ENCODE results near the gene NUP54. TPM values are rescaled to one million over a fixed set of nuclear protein-coding genes. Genes with fewer than 3 reads are reported as not detected.

The NUP54 gene
- total RNA-seq, 1 experiment from 2014 or later, result 84.5 TPM

GRCh38 chr4:76074993-76075600, 73.1 kb downstream of the NUP54 start:
- Mint-ChIP-seq H3K27ac (no peak overlapping the region), H3K4me1 (peaks cover 12% of the 10 kb centered on the region), H3K4me3 (no peak overlapping the region), H3K9me3 (no peaks in the 10 kb centered on the region), H3K27me3 (ENCODE audit: low read depth) (no peaks in the 10 kb centered on the region), H3K36me3 (no peaks in the 10 kb centered on the region)
- DNase-seq (ENCODE audit: low spot score) (no peak), ATAC-seq (no peak)
- ChIA-PET POLR2A (interaction anchor here (0.5 kb wide), 1 partner anchor 13 kb away, joined by 3 read pairs; no protein-coding TSS in a partner anchor), CTCF (interaction anchor here (1.3 kb wide), 1 partner anchor 12 kb away, joined by 5 read pairs; no protein-coding TSS in a partner anchor)
- TF ChIP-seq ZNF512 (CRISPR knock-in tag; IDR thresholded peaks at IDR 0.05; ENCODE audit: borderline replicate concordance), result no peak
- no peak for TF ChIP-seq TP53 (CRISPR knock-in tag; IDR thresholded peaks at IDR 0.05)
- TF ChIP-seq FOXK1 (CRISPR knock-in tag; IDR thresholded peaks at IDR 0.05), result no peak
- no peak for TF ChIP-seq ZNF121 (CRISPR knock-in tag; IDR thresholded peaks at IDR 0.05)
- TF ChIP-seq JUN (CRISPR knock-in tag; IDR thresholded peaks at IDR 0.05), result no peak
- no peak for TF ChIP-seq AFF4 (CRISPR knock-in tag; IDR thresholded peaks at IDR 0.05; ENCODE audit: borderline replicate concordance)
- no peak for TF ChIP-seq NR3C1 (CRISPR knock-in tag; conservative IDR thresholded peaks at IDR 0.05; ENCODE audit: low read depth)
- TF ChIP-seq ATF2 (CRISPR knock-in tag; IDR thresholded peaks at IDR 0.05; ENCODE audit: borderline replicate concordance, low read depth), result no peak
- no peak for TF ChIP-seq IRF1 (CRISPR knock-in tag; IDR thresholded peaks at IDR 0.05)
- TF ChIP-seq ZNF317 (CRISPR knock-in tag; IDR thresholded peaks at IDR 0.05; ENCODE audit: borderline replicate concordance, low read depth), result no peak
- TF ChIP-seq JAZF1 (CRISPR knock-in tag; IDR thresholded peaks at IDR 0.05), result no peak
- no peak for TF ChIP-seq ZNF425 (CRISPR knock-in tag; conservative IDR thresholded peaks at IDR 0.05)

- ATAC-seq (no peak), DNase-seq (ENCODE audit: low spot score) (no peak)
- peaks cover 12% of the 10 kb centered on the region for H3K4me1 Mint-ChIP-seq
- ChIA-PET POLR2A (interaction anchor here (0.5 kb wide), 1 partner anchor 12 kb away, joined by 3 read pairs; no protein-coding TSS in a partner anchor), CTCF (interaction anchor here (0.9 to 1.3 kb wide), 3 partner anchors 13 to 158 kb away, joined by 3 to 10 read pairs (median 5); no protein-coding TSS in a partner anchor)
- H3K36me3 Mint-ChIP-seq, result no peaks in the 10 kb centered on the region
- no peaks in the 10 kb centered on the region for H3K27me3 Mint-ChIP-seq (ENCODE audit: low read depth)
- peak within 1 kb of the TSS; percentile 62; the same call in 1 of the 2 replicates for H3K27ac Mint-ChIP-seq
- H3K4me3 Mint-ChIP-seq, result no peak within 1 kb of the TSS
- H3K9me3 Mint-ChIP-seq, result no peaks in the 10 kb centered on the region
- no peak for TF ChIP-seq MYBL2 (CRISPR knock-in tag; IDR thresholded peaks at IDR 0.05)
- no peak for TF ChIP-seq GRHL2 (CRISPR knock-in tag; IDR thresholded peaks at IDR 0.05; ENCODE audit: insufficient replicate concordance, severe bottlenecking)
- TF ChIP-seq ZBTB43 (CRISPR knock-in tag; IDR thresholded peaks at IDR 0.05), result no peak
- no peak for TF ChIP-seq USF2 (CRISPR knock-in tag; IDR thresholded peaks at IDR 0.05)
- no peak for TF ChIP-seq ZNF121 (CRISPR knock-in tag; IDR thresholded peaks at IDR 0.05)
- TF ChIP-seq ZNF425 (CRISPR knock-in tag; conservative IDR thresholded peaks at IDR 0.05), result no peak
- TF ChIP-seq CREM (CRISPR knock-in tag; IDR thresholded peaks at IDR 0.05), result no peak
Observed at GRCh38 chr4:76074468-76074867, 73.7 kb downstream of the NUP54 start, which contains the start of gene ART3. Gene ART3, plus strand, starts transcription at chr4:76074709. Its CDS starts 1,181 bp downstream, at chr4:76075890.

Data from WTC11 (cell line).